ENCODE measurements around the gene AMZ2. TPM values are rescaled to one million over a fixed set of nuclear protein-coding genes. Genes with fewer than 3 reads are reported as not detected.

AMZ2 gene
- total RNA-seq = 72.7 and 75.1 TPM in 2 replicates

DNA sequence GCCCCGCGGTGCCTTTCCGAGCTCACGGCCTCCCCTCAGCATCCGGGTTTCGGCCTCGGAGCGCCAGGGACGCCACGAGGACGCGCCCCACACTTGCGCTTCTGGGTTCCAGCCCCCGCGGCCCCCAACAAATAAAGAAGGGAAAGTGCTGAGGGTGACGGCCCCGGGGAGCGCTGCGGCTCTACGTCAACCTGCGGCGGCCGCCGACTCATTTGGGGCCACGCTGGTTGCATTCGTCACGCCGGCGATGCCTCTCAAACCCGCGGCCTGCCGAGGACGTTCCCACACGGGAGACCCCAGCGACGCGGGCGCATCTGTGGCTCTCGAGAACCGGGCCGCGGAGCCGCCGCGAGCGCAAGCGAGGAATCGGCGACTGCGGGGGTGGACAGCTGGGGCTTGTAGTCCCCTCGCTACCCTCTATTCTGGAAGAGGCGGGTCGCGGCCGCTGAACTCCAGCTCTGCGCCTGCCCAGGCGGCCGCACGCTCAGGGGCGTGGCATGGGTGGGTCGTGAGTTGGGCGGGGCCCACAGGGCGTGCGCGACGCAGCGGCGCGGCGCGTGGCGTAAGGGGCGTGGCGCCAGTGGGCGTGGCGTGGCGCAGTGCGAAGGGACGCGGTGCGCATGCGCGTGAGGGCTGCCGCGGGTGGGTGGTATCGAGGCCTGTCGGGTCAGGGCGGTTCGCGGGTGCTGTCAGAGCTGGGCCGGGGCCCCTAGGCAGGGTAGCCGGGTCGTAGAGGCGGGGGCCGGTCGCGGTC lies at the start of gene AMZ2:
AMZ2 (plus strand) TSS at position 599 of the 754 bp plus-strand sequence. CDS start 2,145 bp downstream, outside the sequence.

DNA sequence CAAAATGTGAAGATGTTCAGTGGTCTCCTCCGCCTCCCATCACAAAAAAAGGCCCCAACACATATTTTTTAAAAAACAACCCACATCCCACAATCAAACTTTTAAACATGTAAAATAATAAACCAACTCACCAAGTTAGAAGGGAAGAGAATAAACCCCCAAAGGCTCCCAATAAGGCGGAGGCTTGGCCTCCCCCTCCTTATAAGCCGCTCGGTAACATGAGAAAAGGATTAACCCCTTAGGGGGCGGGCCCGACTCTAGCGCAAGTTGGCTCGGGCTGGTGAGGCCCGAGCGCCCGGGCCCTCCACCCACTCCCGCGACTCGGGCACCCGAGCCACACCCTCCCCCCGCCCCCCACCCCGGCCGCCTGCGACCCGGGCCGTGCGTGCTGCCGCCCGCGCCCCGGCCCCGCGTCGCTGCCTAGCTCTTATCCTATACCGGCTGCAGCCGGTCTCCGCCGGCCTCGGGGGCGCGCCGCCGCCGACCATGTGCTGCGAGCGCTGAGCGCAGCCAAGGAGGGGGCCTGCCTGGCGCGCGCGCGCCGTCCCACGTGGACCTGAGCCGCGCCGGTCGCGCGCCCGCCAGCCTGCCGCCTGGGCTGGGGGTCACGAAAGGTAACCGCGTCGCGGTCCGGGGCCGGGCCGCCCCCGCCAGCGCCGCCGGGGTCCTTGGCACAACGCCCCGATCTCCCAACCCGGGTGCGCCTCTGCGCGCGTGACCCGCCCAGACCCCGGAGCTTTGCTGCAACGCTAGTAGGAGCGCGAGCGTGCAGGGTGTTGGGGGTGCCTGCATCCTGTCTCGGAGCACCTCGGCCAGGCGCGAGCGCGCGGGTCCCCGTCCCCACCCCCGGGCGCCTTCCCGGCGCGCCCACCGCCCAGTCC lies 43.4 kb downstream of the AMZ2 start, which contains the start of the genes ARSG and SLC16A6:
ARSG (plus strand) TSS at position 541 of the 881 bp plus-strand sequence. CDS start 15,999 bp downstream, outside the sequence.
SLC16A6 (minus strand) TSS at position 173 of the 881 bp plus-strand sequence. CDS start 12,807 bp downstream, outside the sequence.

Other genes with a start within 250 kb of the AMZ2 start
- 36.5 and 87.9 TPM in 2 replicates for gene KPNA2, start 212.3 kb upstream of the AMZ2 start, total RNA-seq
- gene SLC16A6, start 43.1 kb downstream of the AMZ2 start, total RNA-seq = 0.30 and 0.42 TPM in 2 replicates
- gene ARSG, start 43.5 kb downstream of the AMZ2 start, total RNA-seq = 3.6 and 4.8 TPM in 2 replicates
- 161 and 181 TPM in 2 replicates for gene WIPI1, start 209.5 kb downstream of the AMZ2 start, total RNA-seq

All from smooth muscle cell of the umbilical artery (primary cell).